Hepatocyte (in vitro differentiated cells): ENCODE results near the gene TUB. TPM values are rescaled to one million over a fixed set of nuclear protein-coding genes. Genes with fewer than 3 reads are reported as not detected.

ENCODE experiments used
- DNase-seq: peaks from one replicate; pipeline ENCODE4 v3.0.0-alpha.2; 2016; ENCODE audit warnings: low spot score
- H2AFZ ChIP-seq: fragments of 200-600 bp; sonication (generic); 2 replicates; pipeline ENCODE4 v1.6.0; 2016; ENCODE audit warnings: antibody characterized with exemption, mild to moderate bottlenecking
- H3K27ac ChIP-seq: fragments of 200-600 bp; sonication (generic); 2 replicates; pipeline ENCODE4 v1.5.1; 2016; ENCODE audit warnings: mild to moderate bottlenecking
- H3K27me3 ChIP-seq: fragments of 200-600 bp; sonication (generic); 2 replicates; pipeline ENCODE4 v1.6.1; 2016
- H3K36me3 ChIP-seq: fragments of 200-600 bp; sonication (generic); replicated peaks from 2 replicates; pipeline ENCODE4 v1.5.1; 2016; ENCODE audit warnings: low read depth; ENCODE audit not compliant: insufficient read depth
- H3K4me1 ChIP-seq: fragments of 200-600 bp; sonication (generic); 2 replicates; pipeline ENCODE4 v1.5.1; 2016; ENCODE audit warnings: mild to moderate bottlenecking, moderate library complexity; ENCODE audit not compliant: insufficient read depth
- H3K4me2 ChIP-seq: fragments of 200-600 bp; sonication (generic); 2 replicates; pipeline ENCODE4 v1.6.0; 2016
- H3K4me3 ChIP-seq: fragments of 200-600 bp; sonication (generic); 2 replicates; pipeline ENCODE4 v1.5.1; 2016; ENCODE audit warnings: mild to moderate bottlenecking
- H3K79me2 ChIP-seq: fragments of 200-600 bp; sonication (generic); 2 replicates; pipeline ENCODE4 v1.6.0; 2017; ENCODE audit warnings: mild to moderate bottlenecking
- H3K9me2 ChIP-seq: fragments of 200-600 bp; sonication (generic); replicated peaks from 2 replicates; pipeline ENCODE4 v1.6.0; 2017; ENCODE audit warnings: mild to moderate bottlenecking; ENCODE audit not compliant: insufficient read depth
- H3K9me3 ChIP-seq: fragments of 200-600 bp; sonication (generic); 2 replicates; pipeline ENCODE4 v1.5.1; 2016; ENCODE audit warnings: low read depth, mild to moderate bottlenecking
- H4K20me1 ChIP-seq: fragments of 200-600 bp; sonication (generic); 2 replicates; pipeline ENCODE4 v1.6.0; 2016; ENCODE audit warnings: mild to moderate bottlenecking; ENCODE audit not compliant: insufficient read depth, poor library complexity, severe bottlenecking
- EZH2 ChIP-seq: fragments of 200-600 bp; sonication (generic); IDR thresholded peaks from 2 replicates; pipeline ENCODE4 v1.6.1; 2016; ENCODE audit warnings: antibody characterized with exemption, mild to moderate bottlenecking, borderline replicate concordance
- EZH2phosphoT487 ChIP-seq: fragments of 200-600 bp; sonication (generic); IDR thresholded peaks from one replicate; pipeline ENCODE4 v1.6.1; 2018; ENCODE audit warnings: antibody characterized with exemption, mild to moderate bottlenecking, low read depth, moderate library complexity; ENCODE audit not compliant: unreplicated experiment, severe bottlenecking
- whole genome bisulfite sequencing: methylation state at CpG from one replicate; pipeline ENCODE4 v1.1.6; 2016; ENCODE audit warnings: low lambda C conversion rate; ENCODE audit errors: missing lambda C conversion rate; 5-methylcytosine and 5-hydroxymethylcytosine counted together
- polyA plus RNA-seq: library from polyadenylated mRNA; unstranded; fragments of >200 nt; fragmentation: Nextera tagmentation; extraction: Ambion mirVana; gene quantifications from 2 replicates; pipeline ENCODE4 v1.2.1, GENCODE V29; 2016
- total RNA-seq: library from RNA; depleted of rRNA; stranded (reverse); fragments of >200 nt; gene quantifications from 2 replicates; pipeline ENCODE4 v1.2.3, GENCODE V29; 2014
- TF ChIP-seq, protein P1 (sequence below): fragments of 200-600 bp; sonication (generic); IDR thresholded peaks from 2 replicates; pipeline ENCODE4 v1.5.1; 2016; ENCODE audit warnings: antibody characterized with exemption, mild to moderate bottlenecking; ENCODE audit not compliant: poor library complexity

Gene TUB
- total and polyA plus RNA-seq, 2 experiments from 2014 or later: 5.0 to 18.7 TPM

DNA sequence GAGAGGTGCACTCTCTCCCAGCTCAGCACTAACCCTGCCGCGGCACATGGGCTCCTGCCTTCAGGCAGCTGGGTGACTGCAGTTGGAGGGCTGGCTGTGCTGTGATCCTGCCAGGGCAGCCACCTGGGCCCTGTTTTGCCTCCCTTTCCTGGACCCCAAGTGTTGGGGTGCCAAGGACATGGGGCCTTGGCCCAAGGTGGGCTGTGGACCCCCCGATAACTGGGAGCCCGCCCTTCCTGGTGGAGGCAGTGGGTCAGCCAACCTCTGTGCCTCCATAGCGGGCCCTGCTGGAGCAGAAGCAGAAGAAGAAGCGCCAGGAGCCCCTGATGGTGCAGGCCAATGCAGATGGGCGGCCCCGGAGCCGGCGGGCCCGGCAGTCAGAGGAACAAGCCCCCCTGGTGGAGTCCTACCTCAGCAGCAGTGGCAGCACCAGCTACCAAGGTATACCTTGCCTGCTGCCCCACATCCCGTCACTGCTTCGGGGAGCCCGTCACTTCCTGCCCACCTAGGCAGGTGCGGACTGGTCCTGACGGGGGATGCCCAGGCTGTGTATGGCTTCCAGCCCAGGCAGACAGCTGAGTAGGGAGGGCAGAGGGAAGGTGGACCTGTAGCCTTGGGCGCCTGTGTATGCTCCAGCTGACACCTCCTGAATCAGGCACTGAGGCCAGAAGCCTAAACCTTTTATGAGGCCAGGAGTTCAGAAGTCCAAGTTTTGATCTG, 8.9 kb downstream of the TUB start:
- TF ChIP-seq EZH2phosphoT487 (no peak), EZH2 (no peak)
- TF ChIP-seq, protein P1, sequence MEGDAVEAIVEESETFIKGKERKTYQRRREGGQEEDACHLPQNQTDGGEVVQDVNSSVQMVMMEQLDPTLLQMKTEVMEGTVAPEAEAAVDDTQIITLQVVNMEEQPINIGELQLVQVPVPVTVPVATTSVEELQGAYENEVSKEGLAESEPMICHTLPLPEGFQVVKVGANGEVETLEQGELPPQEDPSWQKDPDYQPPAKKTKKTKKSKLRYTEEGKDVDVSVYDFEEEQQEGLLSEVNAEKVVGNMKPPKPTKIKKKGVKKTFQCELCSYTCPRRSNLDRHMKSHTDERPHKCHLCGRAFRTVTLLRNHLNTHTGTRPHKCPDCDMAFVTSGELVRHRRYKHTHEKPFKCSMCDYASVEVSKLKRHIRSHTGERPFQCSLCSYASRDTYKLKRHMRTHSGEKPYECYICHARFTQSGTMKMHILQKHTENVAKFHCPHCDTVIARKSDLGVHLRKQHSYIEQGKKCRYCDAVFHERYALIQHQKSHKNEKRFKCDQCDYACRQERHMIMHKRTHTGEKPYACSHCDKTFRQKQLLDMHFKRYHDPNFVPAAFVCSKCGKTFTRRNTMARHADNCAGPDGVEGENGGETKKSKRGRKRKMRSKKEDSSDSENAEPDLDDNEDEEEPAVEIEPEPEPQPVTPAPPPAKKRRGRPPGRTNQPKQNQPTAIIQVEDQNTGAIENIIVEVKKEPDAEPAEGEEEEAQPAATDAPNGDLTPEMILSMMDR: no peak
- Histone ChIP-seq H3K4me2 (no peak overlapping the region), H3K27me3 (no peaks in the 10 kb centered on the region), H3K9me2 (no peaks in the 10 kb centered on the region), H2AFZ (no peak overlapping the region), H3K4me3 (no peak overlapping the region), H3K27ac (no peak overlapping the region), H3K36me3 (no peaks in the 10 kb centered on the region), H3K9me3 (no peaks in the 10 kb centered on the region), H3K79me2 (peaks cover 30% of the 10 kb centered on the region), H4K20me1 (peaks cover 6% of the 10 kb centered on the region), H3K4me1 (no peaks in the 10 kb centered on the region)
- WGBS: 90% methylated on average over 17 of the region's 17 CpGs
- DNase-seq: no peak

DNA sequence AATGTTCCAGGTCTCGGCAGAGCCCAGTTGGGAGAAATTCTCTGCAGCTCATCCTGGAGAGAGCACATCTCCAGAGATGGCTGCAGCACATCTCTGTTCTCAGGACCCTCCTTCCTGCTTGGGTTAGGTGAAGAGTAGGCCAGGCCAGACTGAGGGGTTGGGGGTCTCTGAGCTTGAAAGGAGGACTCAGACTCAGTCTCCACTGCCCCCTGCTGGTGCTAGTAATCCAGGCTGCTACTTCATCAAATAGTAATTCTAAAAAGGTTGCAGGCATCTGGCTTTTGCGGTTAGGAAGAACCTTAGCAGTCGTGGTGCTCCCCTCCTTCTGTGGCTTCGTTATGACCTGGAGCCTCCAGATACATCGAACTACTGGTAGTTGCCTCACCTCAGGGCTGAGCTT, 9.7 kb downstream of the TUB start:
- no peak overlapping the region for H3K4me3 ChIP-seq
- WGBS: 60% methylated on average over 5 of the region's 5 CpGs
- no peak overlapping the region for H3K27ac ChIP-seq
- H3K9me3 ChIP-seq: no peaks in the 10 kb centered on the region
- TF ChIP-seq, protein P1: peak; percentile 66
- TF ChIP-seq EZH2: no peak
- peaks cover 6% of the 10 kb centered on the region for H4K20me1 ChIP-seq
- no peak overlapping the region for H3K4me2 ChIP-seq
- no peaks in the 10 kb centered on the region for H3K4me1 ChIP-seq
- H2AFZ ChIP-seq: no peak overlapping the region
- peaks cover 23% of the 10 kb centered on the region for H3K79me2 ChIP-seq
- DNase-seq: peak; percentile 71
- H3K36me3 ChIP-seq: no peaks in the 10 kb centered on the region
- H3K27me3 ChIP-seq: no peaks in the 10 kb centered on the region
- H3K9me2 ChIP-seq: no peaks in the 10 kb centered on the region

DNA sequence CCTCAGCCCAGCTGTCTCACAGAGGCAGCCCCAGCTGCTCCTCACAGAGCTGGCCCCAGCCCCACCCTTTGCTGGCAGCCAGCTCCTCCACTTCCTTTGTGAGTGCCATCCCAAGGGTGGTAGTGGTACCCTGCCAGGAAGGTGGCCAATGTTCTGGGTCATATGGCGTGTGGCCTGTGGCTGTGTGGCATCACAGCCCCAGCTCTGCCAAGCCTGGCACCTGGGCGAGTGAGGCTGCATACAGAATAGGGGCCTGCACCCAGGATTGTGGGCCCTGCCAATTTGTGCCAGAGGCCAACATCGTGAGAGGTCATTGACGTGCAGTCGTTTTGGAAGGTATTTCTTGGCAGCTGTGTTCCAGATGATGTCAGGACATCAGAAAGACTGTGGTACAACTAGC, 10.7 kb downstream of the TUB start:
- H4K20me1 ChIP-seq: peaks cover 3% of the 10 kb centered on the region
- H3K27ac ChIP-seq: no peak overlapping the region
- no peak for TF ChIP-seq EZH2phosphoT487
- WGBS: 95% methylated on average over 5 of the region's 5 CpGs
- H3K27me3 ChIP-seq: no peaks in the 10 kb centered on the region
- no peaks in the 10 kb centered on the region for H3K36me3 ChIP-seq
- H3K4me2 ChIP-seq: no peak overlapping the region
- H3K4me1 ChIP-seq: no peaks in the 10 kb centered on the region
- H3K9me2 ChIP-seq: no peaks in the 10 kb centered on the region
- no peak for DNase-seq
- H3K9me3 ChIP-seq: no peaks in the 10 kb centered on the region
- H3K4me3 ChIP-seq: no peak overlapping the region
- no peak overlapping the region for H2AFZ ChIP-seq
- peaks cover 13% of the 10 kb centered on the region for H3K79me2 ChIP-seq

DNA sequence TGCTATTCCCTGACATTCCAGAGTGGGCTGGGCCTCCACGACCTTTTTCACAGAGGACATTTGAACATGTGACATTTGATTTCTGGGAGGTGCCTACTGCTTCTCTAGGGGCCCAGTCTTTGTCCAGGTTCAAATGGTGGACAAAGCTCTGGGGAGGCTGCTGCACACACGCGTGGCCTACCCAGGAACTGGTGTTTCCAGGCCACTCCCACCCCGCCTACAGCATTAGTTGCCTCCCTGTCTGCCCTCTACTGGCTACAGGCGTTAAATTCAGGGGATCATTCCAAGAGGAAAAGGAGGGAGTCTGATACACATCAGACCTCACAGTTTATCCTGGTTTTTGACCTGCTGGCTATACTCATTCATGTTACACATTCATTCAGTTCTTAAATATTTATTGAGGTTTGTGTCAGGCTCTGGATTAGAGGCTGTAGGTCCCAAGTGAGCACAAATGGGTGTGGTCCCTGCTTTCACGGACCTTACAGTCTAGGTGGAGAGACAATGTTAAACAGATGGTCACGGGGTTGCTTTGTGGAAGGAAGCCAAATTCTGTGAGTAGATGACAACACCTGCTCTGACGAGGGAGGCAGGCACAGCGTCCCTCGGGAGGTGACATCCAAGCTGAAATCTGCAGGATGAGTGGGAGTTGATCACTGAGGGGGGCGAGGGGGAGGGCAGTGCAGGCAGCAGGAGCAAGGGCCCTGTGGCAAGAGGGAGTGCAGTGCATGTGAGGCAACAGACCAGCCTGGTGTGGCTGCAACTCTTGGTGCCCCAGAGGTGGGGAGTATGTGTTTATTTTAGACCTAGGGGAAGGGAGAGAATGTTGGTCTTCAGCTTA, 11.8 kb downstream of the TUB start:
- DNase-seq: peak; percentile 77
- TF ChIP-seq EZH2phosphoT487: no peak
- TF ChIP-seq, protein P1: peak; percentile 50
- H3K27ac ChIP-seq: no peak overlapping the region
- no peak overlapping the region for H3K4me3 ChIP-seq
- H3K4me2 ChIP-seq: no peak overlapping the region
- H3K4me1 ChIP-seq: no peaks in the 10 kb centered on the region
- H3K9me3 ChIP-seq: no peaks in the 10 kb centered on the region
- no peaks in the 10 kb centered on the region for H3K36me3 ChIP-seq
- WGBS: 64% methylated on average over 11 of the region's 11 CpGs
- H3K27me3 ChIP-seq: no peaks in the 10 kb centered on the region
- H3K79me2 ChIP-seq: peaks cover 3% of the 10 kb centered on the region
- H2AFZ ChIP-seq: no peak overlapping the region
- H4K20me1 ChIP-seq: no peaks in the 10 kb centered on the region
- H3K9me2 ChIP-seq: no peaks in the 10 kb centered on the region
